Occipital lobe (tissue), 2 donors: ENCODE results near the gene TMEM181. TPM values are rescaled to one million over a fixed set of nuclear protein-coding genes. Genes with fewer than 3 reads are reported as not detected.
A peak's percentile ranks its signal among the peaks of the same experiment; 100 is the strongest.
"Not testable (repeated sequence)": the region's sequence is repeated elsewhere in the genome, so short reads cannot be mapped to it uniquely, and the experiment has no call there.

ENCODE experiments used
- DNase-seq: peaks from one replicate; lab custom pipeline; 2025; lab: John Stamatoyannopoulos, UW
- total RNA-seq: library from RNA; depleted of rRNA; stranded (reverse); fragments of >200 nt; gene quantifications from one replicate; pipeline ENCODE4 v1.2.3, GENCODE V29; 2014

The TMEM181 gene
- total RNA-seq, 1 donor from 2014 or later: 80.3 TPM

- no peak for DNase-seq
Measured at GRCh38 chr6:158638324-158638854, 78.5 kb downstream of the TMEM181 start.

GRCh38 chr6:158639056-158639455 is 79.2 kb downstream of the TMEM181 start:
- DNase-seq: no peak

GRCh38 chr6:158640519-158640918 is 80.6 kb downstream of the TMEM181 start:
- DNase-seq: no peak

- no peak for DNase-seq
Measured at GRCh38 chr6:158642097-158642601, 82.3 kb downstream of the TMEM181 start.

GRCh38 chr6:158643836-158644230 is 83.9 kb downstream of the TMEM181 start:
- DNase-seq: no peak

- peak; percentile 83 for DNase-seq
Measured at GRCh38 chr6:158644231-158645063, 84.6 kb downstream of the TMEM181 start, which contains the start of gene DYNLT1. DYNLT1 (minus strand) TSS chr6:158644743; CDS start chr6:158644708, 35 bp downstream.

GRCh38 chr6:158645064-158646022 is 85.5 kb downstream of the TMEM181 start:
- no peak for DNase-seq

- DNase-seq: no peak
Measured at GRCh38 chr6:158646023-158646910, 86.4 kb downstream of the TMEM181 start.

GRCh38 chr6:158647501-158647900 is 87.6 kb downstream of the TMEM181 start:
- no peak for DNase-seq

GRCh38 chr6:158648682-158649131 is 88.8 kb downstream of the TMEM181 start:
- no peak for DNase-seq

GRCh38 chr6:158649289-158650143 is 89.6 kb downstream of the TMEM181 start, which contains the start of gene SYTL3:
SYTL3 (plus strand) TSS chr6:158650054; CDS start chr6:158663269, 13,215 bp downstream.
- no peak for DNase-seq

- DNase-seq: not testable (repeated sequence)
Measured at GRCh38 chr6:158651981-158652737, 92.3 kb downstream of the TMEM181 start.

GRCh38 chr6:158653577-158654354 is 93.9 kb downstream of the TMEM181 start:
- no peak for DNase-seq

- DNase-seq: peak; percentile 50
Measured at GRCh38 chr6:158654498-158654897, 94.6 kb downstream of the TMEM181 start.

- no peak for DNase-seq
Measured at GRCh38 chr6:158654960-158655489, 95.1 kb downstream of the TMEM181 start.

- no peak for DNase-seq
Measured at GRCh38 chr6:158655569-158656450, 95.9 kb downstream of the TMEM181 start.
